MM.1S (cell line): ENCODE measurements around the gene CLASP1.

Experiments
- CTCF ChIP-seq: fragments of 300-600 bp; sonication (generic); IDR thresholded peaks from 2 replicates; pipeline ENCODE4 v1.5.1; 2016; ENCODE audit warnings: antibody characterized with exemption, low read length, mixed read lengths
- EZH2 ChIP-seq: fragments of 300-600 bp; sonication (generic); optimal IDR thresholded peaks from 2 replicates; pipeline ENCODE3; 2017; ENCODE audit warnings: low read depth, mild to moderate bottlenecking, antibody characterized with exemption, low read length, mixed read lengths
- EZH2phosphoT487 ChIP-seq: fragments of 300-600 bp; sonication (generic); IDR thresholded peaks from 2 replicates; pipeline ENCODE4 v1.6.1; 2018; ENCODE audit warnings: antibody characterized with exemption, low read length

- TF ChIP-seq EZH2 (no peak), CTCF (no peak), EZH2phosphoT487 (no peak)
Observed at GRCh38 chr2:121521359-121521758, 127.9 kb downstream of the CLASP1 start.
